ENCODE measurements around the gene MALSU1.

MALSU1 gene

DNA sequence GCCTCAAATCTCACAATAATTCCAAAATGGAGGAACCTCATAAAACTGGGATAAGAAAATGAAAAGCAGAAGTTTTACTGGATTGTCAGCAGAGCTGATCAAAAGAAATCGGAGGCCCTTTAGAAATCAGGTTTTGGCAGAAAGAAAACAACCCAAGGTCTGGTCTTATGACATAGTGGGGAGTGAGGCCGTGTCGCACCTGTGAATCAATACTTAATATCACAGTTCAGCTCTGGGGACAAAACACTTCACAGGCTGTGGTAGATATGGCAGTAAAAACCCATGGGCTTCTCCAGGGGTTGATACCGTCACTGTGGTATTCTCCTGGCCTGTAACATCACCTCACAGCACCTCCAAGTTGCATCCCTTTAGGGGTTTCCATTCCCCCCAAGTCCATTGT, 6.5 kb upstream of the MALSU1 start:
- ChIA-PET POLR2A (ENCODE audit: low non-redundant PET) (no interaction called here), CTCF (interaction anchor here (0.6 to 1.8 kb wide), 2 partner anchors 20 to 1849 kb away, joined by 5 read pairs; no protein-coding TSS in a partner anchor)
- H3K27ac ChIP-seq: no peak overlapping the region

DNA sequence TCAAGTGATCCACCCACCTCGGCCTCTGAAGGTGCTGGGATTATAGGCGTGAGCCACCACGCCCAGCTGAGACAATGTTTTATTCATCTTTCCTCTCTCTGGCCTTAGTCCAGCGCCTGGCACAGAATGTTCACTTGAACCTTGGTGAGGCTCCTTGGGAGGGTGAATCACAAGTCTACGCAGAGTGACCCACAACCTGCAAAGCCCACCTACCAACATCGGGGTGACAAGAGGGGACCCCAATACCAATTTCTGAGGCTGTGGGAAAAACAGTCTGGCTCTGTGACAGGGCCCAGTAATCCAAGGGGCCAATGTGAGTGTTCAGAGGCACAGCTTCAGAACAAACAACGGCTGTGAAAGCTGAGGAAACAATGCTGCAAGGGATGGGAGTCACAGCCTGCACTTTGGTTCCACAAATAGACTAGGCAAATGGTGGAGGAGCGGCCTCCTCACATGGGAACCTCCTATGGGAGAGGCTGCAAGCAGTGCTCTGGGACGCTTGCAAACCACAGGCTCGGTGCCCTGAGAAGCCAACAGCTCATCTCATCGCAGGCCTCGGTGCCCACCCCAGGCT, 5.6 kb upstream of the MALSU1 start:
- CTCF ChIA-PET: interaction anchor here (1.8 kb wide), 1 partner anchor 21 kb away, joined by 5 read pairs; no protein-coding TSS in a partner anchor
- POLR2A ChIA-PET (ENCODE audit: low non-redundant PET): no interaction called here
- no peak for DNase-seq (ENCODE audit: low spot score)
- TF ChIP-seq, protein P1, sequence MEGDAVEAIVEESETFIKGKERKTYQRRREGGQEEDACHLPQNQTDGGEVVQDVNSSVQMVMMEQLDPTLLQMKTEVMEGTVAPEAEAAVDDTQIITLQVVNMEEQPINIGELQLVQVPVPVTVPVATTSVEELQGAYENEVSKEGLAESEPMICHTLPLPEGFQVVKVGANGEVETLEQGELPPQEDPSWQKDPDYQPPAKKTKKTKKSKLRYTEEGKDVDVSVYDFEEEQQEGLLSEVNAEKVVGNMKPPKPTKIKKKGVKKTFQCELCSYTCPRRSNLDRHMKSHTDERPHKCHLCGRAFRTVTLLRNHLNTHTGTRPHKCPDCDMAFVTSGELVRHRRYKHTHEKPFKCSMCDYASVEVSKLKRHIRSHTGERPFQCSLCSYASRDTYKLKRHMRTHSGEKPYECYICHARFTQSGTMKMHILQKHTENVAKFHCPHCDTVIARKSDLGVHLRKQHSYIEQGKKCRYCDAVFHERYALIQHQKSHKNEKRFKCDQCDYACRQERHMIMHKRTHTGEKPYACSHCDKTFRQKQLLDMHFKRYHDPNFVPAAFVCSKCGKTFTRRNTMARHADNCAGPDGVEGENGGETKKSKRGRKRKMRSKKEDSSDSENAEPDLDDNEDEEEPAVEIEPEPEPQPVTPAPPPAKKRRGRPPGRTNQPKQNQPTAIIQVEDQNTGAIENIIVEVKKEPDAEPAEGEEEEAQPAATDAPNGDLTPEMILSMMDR (conservative IDR thresholded peaks at IDR 0.05; ENCODE audit: low read depth): no peak
- peak overlapping the region; percentile 13; the same call in 1 of the 2 replicates for H3K27ac ChIP-seq

More for the DNA sequence above, 6.5 kb upstream of the MALSU1 start:
- DNase-seq (ENCODE audit: low spot score): no peak
- TF ChIP-seq, protein P1 (conservative IDR thresholded peaks at IDR 0.05; ENCODE audit: low read depth): no peak

DNA sequence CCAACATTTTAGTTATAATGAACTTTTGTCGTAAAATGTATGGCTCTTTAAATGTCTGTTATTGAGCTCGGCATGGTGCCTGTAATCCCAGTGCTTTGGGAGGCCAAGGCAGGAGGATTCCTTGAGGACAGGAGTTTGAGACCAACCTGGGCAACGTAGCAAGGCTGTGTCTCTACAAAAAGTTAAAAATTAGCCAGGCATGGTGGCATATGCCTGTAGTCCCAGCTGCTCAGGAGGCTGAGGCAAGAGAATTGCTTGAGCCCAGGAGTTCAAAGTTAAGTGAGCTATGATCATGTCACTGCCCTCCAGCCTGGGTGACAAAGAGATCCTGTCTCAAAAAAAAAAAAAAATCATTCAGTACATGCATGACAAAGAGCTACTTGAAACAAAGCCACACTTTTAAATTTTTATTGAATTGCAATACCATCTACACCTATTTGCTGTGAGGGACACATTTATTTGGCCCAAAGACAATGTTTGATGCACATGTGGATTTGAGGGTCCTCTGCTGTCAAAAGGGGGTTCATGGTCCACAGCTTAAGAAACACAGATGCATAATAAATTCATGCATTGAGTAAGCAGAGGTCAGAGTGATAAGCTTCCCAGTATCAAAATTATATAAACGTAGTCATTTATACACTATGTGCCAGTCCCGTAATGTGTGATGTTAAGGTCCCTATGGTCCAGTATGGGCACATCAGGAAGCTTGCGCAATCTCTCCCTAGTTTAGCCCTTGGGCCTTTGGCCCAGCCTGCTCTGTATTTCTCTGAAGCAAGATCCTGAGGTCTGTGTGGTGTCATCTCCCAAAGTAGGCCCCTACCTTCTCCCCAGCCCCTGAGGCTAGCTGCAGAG, 4.4 kb upstream of the MALSU1 start:
- ChIA-PET POLR2A (ENCODE audit: low non-redundant PET) (no interaction called here), CTCF (interaction anchor here (1.1 kb wide), 1 partner anchor 136 kb away, joined by 4 read pairs; no protein-coding TSS in a partner anchor)
- no peak for DNase-seq (ENCODE audit: low spot score)
- TF ChIP-seq, protein P1 (conservative IDR thresholded peaks at IDR 0.05; ENCODE audit: low read depth): no peak
- H3K27ac ChIP-seq: no peak overlapping the region

DNA sequence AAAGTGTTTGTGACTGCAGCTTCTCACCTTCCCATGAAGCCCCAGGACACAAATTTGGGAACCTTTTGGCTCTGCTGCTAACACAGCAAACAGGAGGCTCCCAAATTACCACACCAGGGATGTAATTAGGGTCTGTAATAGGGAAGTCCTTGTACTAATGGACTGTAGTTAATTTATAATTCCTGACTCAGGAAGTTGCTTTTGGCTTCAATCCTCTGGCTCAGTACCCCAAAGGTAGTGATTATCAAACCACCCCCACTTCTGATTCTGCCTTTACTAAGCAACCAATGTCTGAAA, 3.8 kb upstream of the MALSU1 start:
- ChIA-PET CTCF (interaction anchor here (1.1 kb wide), 1 partner anchor 135 kb away, joined by 4 read pairs; no protein-coding TSS in a partner anchor), POLR2A (ENCODE audit: low non-redundant PET) (no interaction called here)
- DNase-seq (ENCODE audit: low spot score): no peak
- TF ChIP-seq, protein P1 (conservative IDR thresholded peaks at IDR 0.05; ENCODE audit: low read depth): no peak
- H3K27ac ChIP-seq: no peak overlapping the region

DNA sequence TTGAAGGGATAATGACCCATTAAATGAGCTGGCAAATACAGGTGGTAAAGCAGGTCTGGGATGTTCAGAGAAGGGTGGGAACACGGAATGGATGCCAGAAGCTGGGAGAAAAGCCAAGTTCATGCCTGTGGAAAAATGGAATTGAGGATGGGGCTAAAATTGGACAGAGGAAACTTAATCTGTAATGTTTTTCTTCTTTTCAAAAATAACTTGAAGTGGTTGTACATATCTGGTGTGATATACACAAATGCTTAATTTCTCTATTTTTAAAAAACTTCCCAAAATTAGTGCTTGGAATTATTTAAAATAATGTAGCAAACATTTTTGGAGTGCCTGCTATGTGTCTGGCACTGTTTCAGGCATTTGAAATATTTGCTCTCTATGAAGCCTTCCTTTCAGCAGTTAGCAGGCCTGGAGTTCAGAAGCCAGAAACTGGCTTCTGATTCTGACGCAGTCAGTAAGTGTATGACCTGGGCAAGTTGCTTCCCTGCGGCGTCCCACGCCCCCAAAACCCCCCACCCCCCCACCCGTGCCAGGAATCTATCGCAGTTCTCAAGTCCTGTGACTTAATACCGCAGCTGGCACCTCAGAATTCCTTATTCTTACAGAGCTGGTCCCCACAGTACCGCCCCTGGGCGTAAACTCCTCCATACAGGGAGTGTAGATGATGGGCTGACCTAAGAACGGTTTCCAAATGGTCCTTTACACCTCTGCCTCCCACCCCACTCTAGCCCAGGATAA, 828 bp upstream of the MALSU1 start:
- peak; percentile 39 for DNase-seq (ENCODE audit: low spot score)
- TF ChIP-seq, protein P1 (conservative IDR thresholded peaks at IDR 0.05; ENCODE audit: low read depth): no peak
- POLR2A ChIA-PET (ENCODE audit: low non-redundant PET): interaction anchor here (0.6 kb wide), 1 partner anchor 20 kb away, joined by 4 read pairs; no protein-coding TSS in a partner anchor
- CTCF ChIA-PET: interaction anchor here (0.6 to 0.7 kb wide), 3 partner anchors 49 to 1190 kb away, joined by 3 to 5 read pairs (median 5); no protein-coding TSS in a partner anchor
- peak overlapping the region; percentile 90 for H3K27ac ChIP-seq

DNA sequence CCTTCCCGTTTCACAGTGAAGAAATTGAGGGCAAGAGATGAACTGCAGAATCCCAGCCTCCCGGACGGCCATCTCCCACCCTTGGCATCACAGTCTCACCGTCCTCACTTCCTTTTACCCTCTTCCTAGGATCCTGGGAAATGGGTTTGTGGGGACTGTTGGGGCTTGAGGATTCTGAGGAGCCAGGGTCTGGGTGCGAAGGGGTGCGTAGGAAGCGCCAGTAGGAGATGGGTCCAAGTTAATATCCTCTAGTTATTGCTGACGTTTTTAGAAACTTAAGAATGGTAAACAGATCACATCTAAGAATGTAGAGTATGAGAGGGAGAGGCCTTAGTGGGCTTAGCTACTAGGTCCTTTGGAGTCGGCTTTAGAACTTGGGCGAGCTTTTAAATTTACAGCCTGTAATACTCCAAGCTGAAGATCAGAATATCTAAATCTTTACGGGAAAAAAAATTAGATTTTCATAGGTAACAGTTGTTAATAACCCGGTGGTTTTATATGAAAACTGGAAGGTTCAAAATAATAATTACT, 696 bp downstream of the MALSU1 start:
- peak overlapping the region; percentile 90 for H3K27ac ChIP-seq
- peak; percentile 19 for DNase-seq (ENCODE audit: low spot score)
- TF ChIP-seq, protein P1 (conservative IDR thresholded peaks at IDR 0.05; ENCODE audit: low read depth): no peak
- ChIA-PET POLR2A (ENCODE audit: low non-redundant PET) (interaction anchor here (0.6 kb wide), 1 partner anchor 236 kb away, joined by 3 read pairs; no protein-coding TSS in a partner anchor), CTCF (interaction anchor here (2.3 kb wide), 1 partner anchor 27 kb away, joined by 6 read pairs; no protein-coding TSS in a partner anchor)
